Right lobe of liver (tissue), 4 donors: ENCODE results near the gene DGLUCY.

Source experiments
- CTCF ChIP-seq, 4 donors: fragments of 200-600 bp in 3 of 4; fragments of 450-650 bp in 1 of 4; IDR thresholded peaks; one replicate each; pipeline versions ENCODE4 v1.5.1 to v1.8.0; 2016 to 2022; ENCODE audit warnings: antibody characterized with exemption in 4 of 4, mild to moderate bottlenecking in 2 of 4
- POLR2A ChIP-seq: fragments of 450-650 bp; IDR thresholded peaks from one replicate; pipeline ENCODE4 v1.6.1; 2017; ENCODE audit warnings: antibody characterized with exemption, mild to moderate bottlenecking
- donor health status: DM: no; HTN: no; CAD: no.
- donor health status: DM: no; HTN: no; CAD: no.
- donor health status: DM: no; HTN: yes; CAD: no.

GRCh38 chr14:91100102-91100501, 13.8 kb upstream of the DGLUCY start:
- no peak for TF ChIP-seq POLR2A
- no peak for TF ChIP-seq CTCF (IDR thresholded peaks at IDR 0.05)
